A549 (cell line): Measurements from ENCODE around the gene UNC45A. TPM values are rescaled to one million over a fixed set of nuclear protein-coding genes. Genes with fewer than 3 reads are reported as not detected.

Source experiments
- ATOH8 ChIP-seq: fragments of 250-450 bp; sonication (Bioruptor Pico); IDR thresholded peaks from 2 replicates; pipeline ENCODE4 v1.5.0; 2020; ENCODE audit warnings: low read depth, mild to moderate bottlenecking, moderate library complexity
- CBX2 ChIP-seq: fragments of 200-600 bp; sonication (generic); IDR thresholded peaks from 2 replicates; pipeline ENCODE4 v1.6.1; 2016; ENCODE audit warnings: low read depth, mild to moderate bottlenecking, borderline replicate concordance
- CHD2 ChIP-seq: fragments of 150-350 bp; IDR thresholded peaks from 2 replicates; pipeline ENCODE4 v1.6.1; 2014; ENCODE audit warnings: low read length; ENCODE audit not compliant: partially characterized antibody
- CTCF ChIP-seq: fragments of >200 bp; sonication (Bioruptor Twin); formaldehyde crosslinking; IDR thresholded peaks from 3 replicates; pipeline ENCODE4 v1.5.1; 2016
- EHMT2 ChIP-seq: fragments of 200-600 bp; sonication (generic); IDR thresholded peaks from 2 replicates; pipeline ENCODE4 v1.6.1; 2016; ENCODE audit warnings: antibody characterized with exemption, low read depth, mild to moderate bottlenecking, moderate library complexity
- ELK1 ChIP-seq: fragments of 150-350 bp; IDR thresholded peaks from 2 replicates; pipeline ENCODE4 v1.6.1; 2014; ENCODE audit warnings: low read depth, mild to moderate bottlenecking, low read length
- ESRRA ChIP-seq: fragments of 150-350 bp; IDR thresholded peaks from 2 replicates; pipeline ENCODE4 v1.6.1; 2014; ENCODE audit warnings: mild to moderate bottlenecking, low read length, borderline replicate concordance
- FOSB ChIP-seq: fragments of 250-450 bp; sonication (Bioruptor Pico); IDR thresholded peaks from 2 replicates; pipeline ENCODE4 v1.5.0; 2020; ENCODE audit warnings: mild to moderate bottlenecking, moderate library complexity
- FOXS1 ChIP-seq: fragments of 250-450 bp; sonication (Bioruptor Pico); IDR thresholded peaks from 2 replicates; pipeline ENCODE4 v1.5.0; 2020; ENCODE audit warnings: mild to moderate bottlenecking, moderate library complexity
- HOXA7 ChIP-seq: fragments of 250-450 bp; sonication (Bioruptor Pico); IDR thresholded peaks from 2 replicates; pipeline ENCODE4 v1.5.0; 2020; ENCODE audit warnings: mild to moderate bottlenecking, moderate library complexity
- HOXB13 ChIP-seq: fragments of 250-450 bp; sonication (Bioruptor Pico); IDR thresholded peaks from 2 replicates; pipeline ENCODE4 v1.5.0; 2020; ENCODE audit warnings: low read depth, mild to moderate bottlenecking, moderate library complexity
- KDM1A ChIP-seq: fragments of 200-600 bp; sonication (generic); IDR thresholded peaks from 2 replicates; pipeline ENCODE4 v1.6.1; 2016; ENCODE audit warnings: low read depth, mild to moderate bottlenecking
- MAFK ChIP-seq: fragments of 450-650 bp; IDR thresholded peaks from 2 replicates; pipeline ENCODE4 v1.6.1; 2014; ENCODE audit not compliant: partially characterized antibody
- MAX ChIP-seq: IDR thresholded peaks from 2 replicates; pipeline ENCODE4 v1.6.1; 2012
- MAZ ChIP-seq: fragments of 150-350 bp; IDR thresholded peaks from 2 replicates; pipeline ENCODE4 v1.6.1; 2014; ENCODE audit warnings: antibody characterized with exemption, low read depth, low read length, borderline replicate concordance
- PBX3 ChIP-seq: IDR thresholded peaks from 2 replicates; pipeline ENCODE4 v1.6.1; 2012
- POLR2A ChIP-seq: IDR thresholded peaks from 2 replicates; pipeline ENCODE4 v1.6.1; 2012; ENCODE audit warnings: mild to moderate bottlenecking, low read length
- POLR2AphosphoS2 ChIP-seq: conservative IDR thresholded peaks from 2 replicates; pipeline ENCODE4 v1.6.1; 2012; ENCODE audit warnings: low read length, improper control_type of control experiment, inconsistent platforms
- SMC3 ChIP-seq: fragments of >200 bp; sonication (Bioruptor Twin); formaldehyde crosslinking; IDR thresholded peaks from 3 replicates; pipeline ENCODE4 v1.6.1; 2018; ENCODE audit warnings: inconsistent platforms
- TP53 ChIP-seq: fragments of 250-450 bp; sonication (Bioruptor Pico); IDR thresholded peaks from 2 replicates; pipeline ENCODE4 v1.5.0; 2021; ENCODE audit warnings: mild to moderate bottlenecking, moderate library complexity
- USF2 ChIP-seq: fragments of 450-650 bp; IDR thresholded peaks from 2 replicates; pipeline ENCODE4 v1.6.1; 2014; ENCODE audit warnings: antibody characterized with exemption
- polyA plus RNA-seq, 4 experiments: library from polyadenylated mRNA; depleted of rRNA in 3 of 4; stranded (reverse); fragments of >200 nt; fragmentation: RNase III in 1 of 4; extraction: RNeasy Plus Mini Kit Qiagen cat#74134 plus additional on column Dnase treatment in 1 of 4; gene quantifications; 2 replicates in 3 of 4; 3 replicates in 1 of 4; pipeline ENCODE4 v1.2.3, GENCODE V29; 2011 to 2017

The UNC45A gene
- polyA plus RNA-seq, 2 of the 4 experiments (the other 2 are of a cell fraction) = 48.2 to 80.4 TPM

GRCh38 chr15:90934949-90935751 lies at the start of gene UNC45A (continued):
- TF ChIP-seq MAFK (no peak), HOXB13 (CRISPR knock-in tag) (no peak), EHMT2 (no peak), KDM1A (no peak), POLR2A (peak; percentile 66), ATOH8 (CRISPR knock-in tag) (no peak), PBX3 (0 out of 2 replicates have a peak, but pooled peaks have one; percentile 8), FOSB (CRISPR knock-in tag) (no peak), CHD2 (no peak), TP53 (CRISPR knock-in tag) (no peak), ESRRA (no peak), USF2 (0 out of 2 replicates have a peak, but pooled peaks have one; percentile 3), MAX (peak; percentile 55), FOXS1 (CRISPR knock-in tag) (no peak), ELK1 (no peak), POLR2AphosphoS2 (no peak), SMC3 (no peak), CTCF (no peak), CBX2 (no peak), HOXA7 (no peak), MAZ (no peak)
